AG04450 (cell line): ENCODE data around the gene LRMDA. TPM values are rescaled to one million over a fixed set of nuclear protein-coding genes. Genes with fewer than 3 reads are reported as not detected.

Experiments used
- CTCF ChIA-PET: fragments of 300-600, 350-600 bp; formaldehyde crosslinking; extraction: SDS; loops from one replicate; lab custom pipeline; 2022; ENCODE audit warnings: antibody characterized with exemption, inconsistent platforms; lab: Charles Lee
- POLR2A ChIA-PET: fragments of 350-600 bp; formaldehyde crosslinking; extraction: SDS; loops from one replicate; lab custom pipeline; 2021; ENCODE audit warnings: antibody characterized with exemption, inconsistent platforms; lab: Yijun Ruan, JAX
- DNase-seq: peaks from one replicate; pipeline ENCODE4 v3.0.0-alpha.2; 2011; ENCODE audit warnings: low read depth, low spot score
- H3K27ac ChIP-seq: one replicate; pipeline ENCODE4 v1.5.1; 2012; ENCODE audit warnings: low read depth, low read length, control low read depth
- H3K27me3 ChIP-seq: one replicate; pipeline ENCODE4 v1.6.0; 2012; ENCODE audit warnings: low read length; ENCODE audit not compliant: control insufficient read depth, insufficient read depth
- H3K4me3 ChIP-seq: 2 replicates; pipeline ENCODE4 v1.5.1; 2011; ENCODE audit warnings: mild to moderate bottlenecking, low read depth, low read length, control low read depth
- H3K9me3 ChIP-seq: 2 replicates; pipeline ENCODE4 v1.5.1; 2012; ENCODE audit warnings: low read length; ENCODE audit not compliant: control insufficient read depth, insufficient read depth
- polyA plus RNA-seq: library from polyadenylated mRNA; depleted of rRNA; stranded (reverse); fragments of >200 nt; gene quantifications from 2 replicates; pipeline ENCODE4 v1.2.3, GENCODE V29; 2011
- TF ChIP-seq, protein P1 (sequence below): IDR thresholded peaks from 2 replicates; pipeline ENCODE4 v1.5.1; 2011; ENCODE audit warnings: low read depth, low read length, control low read depth, inconsistent platforms

The LRMDA gene
- polyA plus RNA-seq, 1 experiment = 0.12 TPM

- CTCF ChIA-PET = no interaction called here
- Histone ChIP-seq H3K27me3 (no peaks in the 10 kb centered on the region), H3K27ac (no peak overlapping the region), H3K4me3 (no peak overlapping the region), H3K9me3 (peaks cover 3% of the 10 kb centered on the region; the same call in 1 of the 2 replicates)
- no peak for DNase-seq
- POLR2A ChIA-PET = no interaction called here
- TF ChIP-seq, protein P1, sequence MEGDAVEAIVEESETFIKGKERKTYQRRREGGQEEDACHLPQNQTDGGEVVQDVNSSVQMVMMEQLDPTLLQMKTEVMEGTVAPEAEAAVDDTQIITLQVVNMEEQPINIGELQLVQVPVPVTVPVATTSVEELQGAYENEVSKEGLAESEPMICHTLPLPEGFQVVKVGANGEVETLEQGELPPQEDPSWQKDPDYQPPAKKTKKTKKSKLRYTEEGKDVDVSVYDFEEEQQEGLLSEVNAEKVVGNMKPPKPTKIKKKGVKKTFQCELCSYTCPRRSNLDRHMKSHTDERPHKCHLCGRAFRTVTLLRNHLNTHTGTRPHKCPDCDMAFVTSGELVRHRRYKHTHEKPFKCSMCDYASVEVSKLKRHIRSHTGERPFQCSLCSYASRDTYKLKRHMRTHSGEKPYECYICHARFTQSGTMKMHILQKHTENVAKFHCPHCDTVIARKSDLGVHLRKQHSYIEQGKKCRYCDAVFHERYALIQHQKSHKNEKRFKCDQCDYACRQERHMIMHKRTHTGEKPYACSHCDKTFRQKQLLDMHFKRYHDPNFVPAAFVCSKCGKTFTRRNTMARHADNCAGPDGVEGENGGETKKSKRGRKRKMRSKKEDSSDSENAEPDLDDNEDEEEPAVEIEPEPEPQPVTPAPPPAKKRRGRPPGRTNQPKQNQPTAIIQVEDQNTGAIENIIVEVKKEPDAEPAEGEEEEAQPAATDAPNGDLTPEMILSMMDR = no peak
Observed at GRCh38 chr10:75568450-75569130, 137.2 kb downstream of the LRMDA start.

DNA sequence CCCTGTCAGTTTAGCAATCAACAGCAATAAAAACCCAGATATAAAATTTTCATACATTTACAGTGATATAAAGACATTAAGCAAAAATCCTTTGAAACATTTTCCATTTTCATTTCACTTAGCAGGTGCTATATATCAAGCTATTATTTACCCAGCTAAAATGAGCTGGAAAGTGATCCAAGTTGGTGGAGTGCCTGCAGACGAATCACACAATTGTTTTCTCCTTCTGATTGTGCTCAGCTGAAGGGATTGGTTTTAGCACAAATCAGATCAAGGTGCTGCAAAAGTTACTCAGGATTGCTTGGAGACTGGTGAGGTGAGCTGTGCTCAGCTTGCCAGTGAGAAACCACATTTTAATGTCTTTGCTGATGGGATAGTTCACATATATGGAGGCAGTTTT is 138.1 kb downstream of the LRMDA start:
- TF ChIP-seq, protein P1 = no peak
- Histone ChIP-seq H3K27ac (no peak overlapping the region), H3K4me3 (no peak overlapping the region), H3K9me3 (no peaks in the 10 kb centered on the region; the same call in 1 of the 2 replicates), H3K27me3 (no peaks in the 10 kb centered on the region)
- POLR2A ChIA-PET = no interaction called here
- CTCF ChIA-PET = no interaction called here
- DNase-seq = no peak

DNA sequence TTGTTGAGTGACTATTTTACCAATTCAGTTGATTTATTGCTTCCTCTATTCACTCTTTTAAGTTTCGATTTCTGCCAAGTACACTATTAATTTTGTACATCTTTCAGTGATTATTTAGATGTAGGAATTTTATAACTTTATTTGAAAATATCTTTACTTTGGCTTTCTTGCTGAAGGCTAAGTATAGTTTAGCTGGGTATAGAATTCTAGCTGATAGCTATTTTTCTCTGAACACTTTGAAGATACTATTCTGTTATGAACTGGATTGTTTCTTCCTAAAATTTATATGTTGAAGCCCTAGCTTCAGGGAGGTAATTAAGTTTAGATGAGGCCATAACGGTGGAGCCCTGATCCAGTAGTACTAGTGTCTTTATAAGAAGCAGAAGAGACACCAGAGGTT is 141.1 kb downstream of the LRMDA start:
- no peaks in the 10 kb centered on the region for H3K27me3 ChIP-seq
- CTCF ChIA-PET = interaction anchor here (0.6 kb wide), 1 partner anchor 1670 kb away, joined by 6 read pairs; no protein-coding TSS in a partner anchor
- TF ChIP-seq, protein P1 = no peak

GRCh38 chr10:75575940-75576339 is 144.5 kb downstream of the LRMDA start:
- Histone ChIP-seq H3K27me3 (no peaks in the 10 kb centered on the region), H3K27ac (no peak overlapping the region), H3K9me3 (no peaks in the 10 kb centered on the region; the same call in 1 of the 2 replicates), H3K4me3 (no peak overlapping the region)
- no peak for DNase-seq
- ChIA-PET CTCF (no interaction called here), POLR2A (no interaction called here)
- TF ChIP-seq, protein P1 = no peak

More for the DNA sequence above, 141.1 kb downstream of the LRMDA start:
- no peak for DNase-seq
- POLR2A ChIA-PET = no interaction called here
- no peak overlapping the region for H3K4me3 ChIP-seq
- H3K27ac ChIP-seq = no peak overlapping the region
- no peaks in the 10 kb centered on the region; the same call in 1 of the 2 replicates for H3K9me3 ChIP-seq

DNA sequence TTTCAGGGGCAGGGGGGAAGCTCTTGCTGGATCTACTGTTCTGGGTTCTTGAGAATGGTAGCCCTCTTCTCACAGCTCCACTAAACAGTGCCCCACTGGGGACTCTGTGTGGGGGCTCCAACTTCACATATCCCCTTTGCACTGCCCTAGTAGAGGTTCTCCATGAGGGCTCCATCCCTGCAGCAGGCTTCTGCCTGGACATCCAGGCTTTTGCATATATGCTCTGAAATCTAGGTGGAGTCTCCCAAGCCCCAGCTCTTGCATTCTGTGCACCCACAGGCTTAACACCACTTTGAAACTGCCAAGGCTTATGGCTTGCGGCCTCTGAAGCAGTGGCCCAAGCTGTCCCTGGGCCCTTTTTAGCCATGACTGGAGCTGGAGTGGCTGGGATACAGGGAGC is 150.7 kb downstream of the LRMDA start:
- POLR2A ChIA-PET = no interaction called here
- no peak for DNase-seq
- Histone ChIP-seq H3K9me3 (peaks cover 5% of the 10 kb centered on the region), H3K27ac (no peak overlapping the region), H3K27me3 (no peaks in the 10 kb centered on the region), H3K4me3 (no peak overlapping the region)
- TF ChIP-seq, protein P1 = no peak
- CTCF ChIA-PET = no interaction called here
